Effector memory CD4-positive, alpha-beta T cell (primary cell): ENCODE data around the gene NID1.

Source experiments
- DNase-seq, 3 donors: peaks; one replicate each; pipeline ENCODE4 v3.0.0-alpha.2; 2020
- H3K27ac ChIP-seq: 2 replicates; pipeline ENCODE4 v1.7.0; 2013; ENCODE audit warnings: mild to moderate bottlenecking, low read length, moderate library complexity; ENCODE audit not compliant: insufficient read depth, poor library complexity, severe bottlenecking
- H3K27me3 ChIP-seq: replicated peaks from 2 replicates; pipeline ENCODE4 v1.7.0; 2013; ENCODE audit warnings: mild to moderate bottlenecking, low read length; ENCODE audit not compliant: insufficient read depth, control insufficient read depth, poor library complexity, severe bottlenecking
- H3K36me3 ChIP-seq: 2 replicates; pipeline ENCODE4 v1.7.0; 2013; ENCODE audit warnings: mild to moderate bottlenecking, low read length, moderate library complexity; ENCODE audit not compliant: control insufficient read depth, insufficient read depth
- H3K4me1 ChIP-seq: 2 replicates; pipeline ENCODE4 v1.7.0; 2013; ENCODE audit warnings: low read length, mild to moderate bottlenecking; ENCODE audit not compliant: control insufficient read depth, insufficient read depth, poor library complexity, severe bottlenecking
- H3K4me3 ChIP-seq: 2 replicates; pipeline ENCODE4 v1.7.0; 2013; ENCODE audit warnings: low read length, low read depth, mild to moderate bottlenecking; ENCODE audit not compliant: insufficient read depth, poor library complexity, severe bottlenecking
- H3K9me3 ChIP-seq: 2 replicates; pipeline ENCODE4 v1.7.0; 2013; ENCODE audit warnings: mild to moderate bottlenecking, low read length, moderate library complexity; ENCODE audit not compliant: control insufficient read depth

NID1 gene

GRCh38 chr1:235955777-235956176 is 109.1 kb downstream of the NID1 start:
- Histone ChIP-seq H3K27ac (no peak overlapping the region), H3K4me3 (no peak overlapping the region), H3K36me3 (no peaks in the 10 kb centered on the region), H3K9me3 (no peaks in the 10 kb centered on the region), H3K27me3 (no peaks in the 10 kb centered on the region), H3K4me1 (peaks cover 21% of the 10 kb centered on the region)
- DNase-seq: no peak

DNA sequence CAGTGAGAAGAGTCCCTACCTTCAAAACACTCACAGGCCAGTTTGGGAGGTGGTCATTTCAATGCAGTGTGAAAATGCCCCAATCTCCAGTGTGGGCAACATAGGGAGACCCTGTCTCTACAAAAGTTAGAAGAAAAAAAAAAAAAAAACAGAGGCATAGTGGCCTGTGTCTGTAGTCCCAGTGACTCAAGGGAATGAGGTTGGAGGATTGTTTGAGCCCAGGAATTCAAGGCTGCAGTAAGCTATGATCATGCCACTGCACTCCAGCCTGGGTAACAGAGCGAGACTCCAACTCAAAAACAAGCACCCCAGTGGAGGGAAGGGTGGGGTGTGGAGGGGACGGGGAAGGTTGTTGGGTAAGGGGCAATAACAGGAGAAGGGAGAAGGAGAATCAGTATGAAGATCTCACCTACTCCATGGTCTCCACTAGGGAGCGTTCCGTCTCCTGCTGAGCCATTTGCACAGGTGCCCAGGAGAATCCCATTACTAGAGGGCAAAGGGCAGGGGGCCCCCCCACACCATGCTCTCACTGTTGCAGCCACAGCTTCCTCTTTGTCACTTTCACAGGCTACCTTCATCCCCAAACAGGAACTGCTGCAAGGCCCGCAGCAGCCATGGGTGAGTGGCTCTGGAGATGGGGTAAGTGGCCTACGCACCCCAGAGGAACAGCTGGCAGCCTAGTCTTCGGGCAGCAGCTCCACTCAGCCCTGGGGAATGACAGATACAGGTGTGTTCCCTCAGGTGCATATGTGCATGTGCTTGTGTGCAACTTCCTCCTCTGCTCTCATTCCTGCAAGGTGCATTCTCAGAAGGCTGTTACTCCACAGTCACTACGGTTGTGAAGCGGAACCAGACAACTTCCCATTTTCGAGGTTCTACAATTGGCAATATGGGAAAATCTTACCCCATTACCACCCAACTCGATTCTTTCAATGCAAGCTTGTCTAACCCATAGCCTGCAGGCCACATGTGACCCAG is 110.3 kb downstream of the NID1 start:
- Histone ChIP-seq H3K27ac (no peak overlapping the region), H3K9me3 (no peaks in the 10 kb centered on the region), H3K4me3 (no peak overlapping the region), H3K36me3 (no peaks in the 10 kb centered on the region), H3K27me3 (no peaks in the 10 kb centered on the region), H3K4me1 (peaks cover 21% of the 10 kb centered on the region)
- DNase-seq: peak in 1 of 3 donors; percentile 21

GRCh38 chr1:235953801-235954200 is 111.1 kb downstream of the NID1 start:
- H3K27me3 ChIP-seq: no peaks in the 10 kb centered on the region
- no peaks in the 10 kb centered on the region for H3K36me3 ChIP-seq
- no peak overlapping the region for H3K4me3 ChIP-seq
- DNase-seq: no peak
- no peak overlapping the region for H3K27ac ChIP-seq
- no peaks in the 10 kb centered on the region for H3K9me3 ChIP-seq
- H3K4me1 ChIP-seq: peaks cover 21% of the 10 kb centered on the region

DNA sequence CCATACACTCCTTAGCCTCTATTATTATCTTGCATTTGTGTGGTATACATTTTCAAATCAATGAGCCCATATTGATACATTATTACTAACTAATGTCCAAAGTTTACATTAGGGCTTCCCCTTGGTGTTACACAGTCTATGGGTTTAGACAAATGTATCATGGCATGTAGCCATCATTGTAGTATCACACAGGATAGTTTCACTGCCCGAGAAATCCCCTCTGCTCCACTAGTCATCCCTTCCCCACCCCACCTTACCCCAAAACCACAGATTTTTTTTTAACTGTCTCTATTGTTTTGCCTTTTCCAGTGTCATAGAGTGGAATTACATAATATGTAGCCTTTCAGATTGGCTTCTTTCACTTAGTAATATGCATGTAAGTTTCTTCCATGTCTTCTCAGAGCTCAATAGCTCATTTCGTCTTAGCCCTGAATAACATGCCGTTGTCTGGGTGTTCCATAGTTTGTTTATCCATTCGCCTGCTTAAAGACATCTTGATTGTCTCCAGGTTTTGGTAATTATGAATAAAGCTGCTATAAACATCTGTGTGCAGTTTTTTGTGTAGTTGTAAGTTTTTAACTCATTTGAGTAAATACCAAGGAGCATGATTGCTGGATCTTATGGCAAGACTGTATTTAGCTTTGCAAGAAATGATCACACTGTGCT is 111.8 kb downstream of the NID1 start:
- no peak overlapping the region for H3K27ac ChIP-seq
- no peaks in the 10 kb centered on the region for H3K36me3 ChIP-seq
- peaks cover 21% of the 10 kb centered on the region for H3K4me1 ChIP-seq
- H3K9me3 ChIP-seq: no peaks in the 10 kb centered on the region
- H3K27me3 ChIP-seq: no peaks in the 10 kb centered on the region
- no peak overlapping the region for H3K4me3 ChIP-seq
- DNase-seq: no peak

DNA sequence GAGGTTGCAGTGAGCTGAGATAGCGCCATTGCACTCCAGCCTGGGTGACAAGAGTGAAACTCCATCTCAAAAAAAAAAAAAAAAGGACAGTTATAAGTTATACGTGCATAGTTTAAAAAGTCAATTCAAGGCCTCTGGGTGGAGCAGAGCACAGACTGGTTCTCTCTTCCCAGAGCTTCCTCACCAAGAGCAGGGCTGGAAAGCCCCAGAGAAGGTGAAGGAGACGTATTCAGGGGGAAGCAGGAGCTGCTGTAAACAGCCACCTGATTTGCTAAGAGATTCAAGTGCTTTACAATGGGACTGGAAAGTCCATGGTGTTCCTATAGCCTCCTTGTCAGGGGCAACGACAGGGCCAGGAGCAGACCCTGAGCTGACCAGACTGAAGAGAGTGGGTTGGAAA is 113.2 kb downstream of the NID1 start:
- H3K4me3 ChIP-seq: no peak overlapping the region
- no peak for DNase-seq
- H3K4me1 ChIP-seq: peaks cover 21% of the 10 kb centered on the region
- H3K36me3 ChIP-seq: no peaks in the 10 kb centered on the region
- H3K27ac ChIP-seq: no peak overlapping the region
- no peaks in the 10 kb centered on the region for H3K9me3 ChIP-seq
- H3K27me3 ChIP-seq: no peaks in the 10 kb centered on the region

DNA sequence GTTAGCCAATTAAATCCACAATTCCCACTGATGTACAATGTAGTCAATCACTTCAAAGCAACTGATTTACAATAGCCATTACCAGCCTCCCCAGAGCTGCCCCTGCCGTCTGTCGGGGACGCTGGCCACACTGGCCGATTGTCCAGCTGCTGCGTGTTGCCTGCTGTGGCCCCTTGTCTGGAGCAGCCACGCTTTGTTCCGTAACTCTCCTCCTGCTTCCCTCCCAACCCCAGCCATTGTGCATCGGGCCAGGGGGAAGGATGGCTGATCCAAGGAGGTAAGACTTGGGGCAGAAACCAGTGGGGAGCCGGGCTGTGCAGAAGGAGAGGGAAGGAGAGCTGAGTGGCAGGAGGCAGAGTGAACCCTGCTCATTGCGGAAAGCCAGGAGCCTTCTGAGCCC is 114.6 kb downstream of the NID1 start:
- H3K4me3 ChIP-seq: no peak overlapping the region
- DNase-seq: no peak
- H3K27me3 ChIP-seq: no peaks in the 10 kb centered on the region
- no peaks in the 10 kb centered on the region for H3K36me3 ChIP-seq
- H3K27ac ChIP-seq: no peak overlapping the region
- peaks cover 19% of the 10 kb centered on the region for H3K4me1 ChIP-seq
- no peaks in the 10 kb centered on the region for H3K9me3 ChIP-seq

- no peak overlapping the region for H3K27ac ChIP-seq
- no peak for DNase-seq
- H3K4me3 ChIP-seq: no peak overlapping the region
- H3K36me3 ChIP-seq: no peaks in the 10 kb centered on the region
- H3K27me3 ChIP-seq: no peaks in the 10 kb centered on the region
- H3K4me1 ChIP-seq: peaks cover 5% of the 10 kb centered on the region
- no peaks in the 10 kb centered on the region for H3K9me3 ChIP-seq
These were observed 116.0 kb downstream of the NID1 start for GRCh38 chr1:235948774-235949427.

DNA sequence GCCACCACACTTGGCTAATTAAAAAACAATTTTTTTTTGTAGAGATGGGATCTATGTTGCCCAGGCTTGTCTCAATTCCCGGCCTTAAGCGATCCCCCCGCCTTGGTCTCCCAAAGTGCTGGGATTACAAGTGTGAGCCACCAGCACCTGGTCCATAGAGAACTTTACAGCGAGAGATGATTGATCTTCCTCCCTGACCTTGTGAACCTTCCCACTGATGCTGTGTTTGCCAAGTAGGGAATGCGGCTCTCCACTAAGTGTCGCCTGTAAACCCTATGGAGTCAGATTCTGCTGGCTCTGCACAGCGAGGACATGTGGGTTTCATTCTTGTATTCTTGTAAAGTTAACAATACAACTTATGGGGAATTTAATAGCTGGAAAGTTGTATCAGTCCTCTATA is 116.9 kb downstream of the NID1 start:
- Histone ChIP-seq H3K36me3 (no peaks in the 10 kb centered on the region), H3K4me1 (peaks cover 2% of the 10 kb centered on the region), H3K9me3 (no peaks in the 10 kb centered on the region), H3K4me3 (no peak overlapping the region), H3K27ac (no peak overlapping the region), H3K27me3 (no peaks in the 10 kb centered on the region)
- no peak for DNase-seq

DNA sequence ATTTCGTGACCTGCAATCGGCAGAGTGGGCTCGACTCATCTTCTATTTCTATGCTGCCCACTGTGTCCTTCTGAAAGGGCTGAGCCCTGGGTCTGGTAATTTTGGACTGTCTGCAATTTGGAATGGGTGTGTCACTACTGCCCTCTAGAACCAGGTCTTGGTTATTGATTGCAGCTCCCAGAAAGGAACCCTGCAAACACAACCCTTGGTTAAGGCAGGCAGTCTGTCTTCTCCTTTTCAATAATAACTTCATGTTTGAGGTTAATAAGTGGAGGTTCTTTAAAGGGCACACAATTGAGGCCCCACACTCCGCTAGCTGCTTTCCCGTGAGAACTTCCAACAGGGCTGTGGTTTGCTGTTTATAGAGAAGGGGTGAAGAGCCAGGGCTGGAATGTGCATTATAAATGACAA is 118.3 kb downstream of the NID1 start:
- DNase-seq: no peak
- Histone ChIP-seq H3K36me3 (no peaks in the 10 kb centered on the region), H3K4me1 (no peaks in the 10 kb centered on the region), H3K9me3 (no peaks in the 10 kb centered on the region), H3K4me3 (no peak overlapping the region), H3K27ac (no peak overlapping the region), H3K27me3 (no peaks in the 10 kb centered on the region)
